GM12874 (cell line): ENCODE measurements around the gene DOCK1.

Experiments
- TF ChIP-seq, protein P1 (sequence below): IDR thresholded peaks from 2 replicates; pipeline ENCODE4 v1.5.1; 2011; ENCODE audit warnings: low read depth, mild to moderate bottlenecking, control low read depth, low read length, moderate library complexity; ENCODE audit not compliant: insufficient read depth

DOCK1 gene

DNA sequence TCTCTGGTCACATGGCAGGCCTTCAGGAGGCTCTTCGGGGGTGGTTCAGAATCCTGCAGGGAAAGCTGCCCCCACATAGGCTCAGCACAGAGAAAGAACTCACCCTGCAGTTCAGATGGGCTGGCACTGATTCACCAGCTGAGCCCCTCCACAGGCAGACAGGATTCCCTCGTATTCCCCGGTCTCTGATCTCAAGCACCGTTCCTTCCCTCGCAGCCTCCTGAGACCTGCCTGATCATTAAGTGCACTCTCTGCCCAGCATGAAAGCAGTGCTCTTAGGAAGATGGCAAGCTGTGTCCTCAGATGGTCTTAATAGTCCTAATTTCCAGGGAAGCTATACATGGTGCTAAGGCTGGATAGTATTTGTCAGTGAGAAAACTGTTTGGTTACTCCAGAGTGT, 565.7 kb downstream of the DOCK1 start:
- TF ChIP-seq, protein P1, sequence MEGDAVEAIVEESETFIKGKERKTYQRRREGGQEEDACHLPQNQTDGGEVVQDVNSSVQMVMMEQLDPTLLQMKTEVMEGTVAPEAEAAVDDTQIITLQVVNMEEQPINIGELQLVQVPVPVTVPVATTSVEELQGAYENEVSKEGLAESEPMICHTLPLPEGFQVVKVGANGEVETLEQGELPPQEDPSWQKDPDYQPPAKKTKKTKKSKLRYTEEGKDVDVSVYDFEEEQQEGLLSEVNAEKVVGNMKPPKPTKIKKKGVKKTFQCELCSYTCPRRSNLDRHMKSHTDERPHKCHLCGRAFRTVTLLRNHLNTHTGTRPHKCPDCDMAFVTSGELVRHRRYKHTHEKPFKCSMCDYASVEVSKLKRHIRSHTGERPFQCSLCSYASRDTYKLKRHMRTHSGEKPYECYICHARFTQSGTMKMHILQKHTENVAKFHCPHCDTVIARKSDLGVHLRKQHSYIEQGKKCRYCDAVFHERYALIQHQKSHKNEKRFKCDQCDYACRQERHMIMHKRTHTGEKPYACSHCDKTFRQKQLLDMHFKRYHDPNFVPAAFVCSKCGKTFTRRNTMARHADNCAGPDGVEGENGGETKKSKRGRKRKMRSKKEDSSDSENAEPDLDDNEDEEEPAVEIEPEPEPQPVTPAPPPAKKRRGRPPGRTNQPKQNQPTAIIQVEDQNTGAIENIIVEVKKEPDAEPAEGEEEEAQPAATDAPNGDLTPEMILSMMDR: no peak

DNA sequence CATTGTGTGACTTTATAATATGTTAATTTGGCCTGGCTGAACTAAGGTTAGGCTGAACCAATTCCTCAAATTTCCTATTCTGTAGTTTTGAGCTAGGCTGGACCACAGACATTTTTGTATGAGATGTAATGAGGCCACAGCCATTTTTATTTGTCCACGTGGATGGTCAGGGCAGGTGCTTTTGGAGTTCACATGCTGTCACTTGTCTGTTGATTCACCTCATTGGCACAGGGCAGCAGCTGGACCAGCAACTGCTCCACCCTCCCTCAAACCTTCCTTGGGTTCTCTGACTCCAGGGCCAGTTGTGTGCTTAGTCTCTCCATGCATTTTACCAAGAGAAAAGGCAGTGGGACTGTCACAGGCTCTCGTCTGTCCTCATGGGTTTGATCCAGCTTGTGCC, 567.7 kb downstream of the DOCK1 start:
- TF ChIP-seq, protein P1: no peak

DNA sequence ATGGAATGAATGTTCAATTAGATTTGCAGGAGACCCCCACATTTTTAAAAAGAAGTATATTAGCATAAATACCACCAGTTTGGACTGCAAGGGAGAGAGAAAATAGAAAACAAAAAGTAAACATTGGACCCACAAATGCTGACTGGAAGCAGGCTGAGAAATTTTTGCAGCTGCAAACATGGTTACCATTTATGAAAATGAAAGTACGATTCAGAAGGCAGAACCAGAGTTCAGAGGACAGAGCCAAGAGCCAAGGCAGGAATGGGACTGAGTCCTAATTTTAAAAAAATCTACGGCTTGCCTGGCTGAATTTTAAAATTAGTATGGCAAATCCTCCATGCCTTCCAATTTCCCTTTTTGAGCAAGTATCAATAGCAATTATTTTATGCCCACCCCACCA, 569.3 kb downstream of the DOCK1 start:
- TF ChIP-seq, protein P1: no peak

DNA sequence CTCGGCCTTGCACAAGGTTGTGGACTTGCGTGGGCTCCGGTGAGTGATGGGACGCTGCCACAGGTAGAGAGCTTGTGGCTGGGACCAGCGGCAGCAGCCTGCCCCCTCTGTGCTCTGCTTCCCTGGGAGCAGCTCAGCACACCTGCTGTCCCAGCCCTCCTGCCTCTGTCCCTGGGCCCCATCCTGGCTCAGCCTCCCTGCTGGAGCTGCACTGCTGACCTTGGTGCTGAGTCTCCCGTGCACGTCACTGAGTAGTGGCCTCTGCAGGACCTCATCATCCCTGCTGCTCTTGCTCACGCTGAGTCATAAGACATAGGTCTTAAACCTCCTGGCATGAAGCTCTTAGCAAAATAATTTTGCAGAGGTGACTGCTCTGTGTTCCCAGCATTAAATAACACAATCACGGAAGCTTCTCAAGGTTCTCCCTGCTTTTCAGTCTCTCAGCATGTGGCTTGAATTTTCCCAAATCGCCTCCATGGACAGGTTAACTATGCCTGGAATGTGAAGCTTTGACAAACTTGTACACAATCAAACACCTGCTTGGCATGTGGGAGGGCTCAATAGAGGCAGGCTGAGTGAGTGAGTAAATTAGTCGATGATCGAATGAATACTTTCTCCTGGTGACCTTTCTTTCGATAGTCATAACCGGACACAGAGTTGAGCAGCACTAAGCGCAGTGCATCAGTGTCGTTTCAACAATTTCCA, 580.1 kb downstream of the DOCK1 start:
- TF ChIP-seq, protein P1: no peak

DNA sequence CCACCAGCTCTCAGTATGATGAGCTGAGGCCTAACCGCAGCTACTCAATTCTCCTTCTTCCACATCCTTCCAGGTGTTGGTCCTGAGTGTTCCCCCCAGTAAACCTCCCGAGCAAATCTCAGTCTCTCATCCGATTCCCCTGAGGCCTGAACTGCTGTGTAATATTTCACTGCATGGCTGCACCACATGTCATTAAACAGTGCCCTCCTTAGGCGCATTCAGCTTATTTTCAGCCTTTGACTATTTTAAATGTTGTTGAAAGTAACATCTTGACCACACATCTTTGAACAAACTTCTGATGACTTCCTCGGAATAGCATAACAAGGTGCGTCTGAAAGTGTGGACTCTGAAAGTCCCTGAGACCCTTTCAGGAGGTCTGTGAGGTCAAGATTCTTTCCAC, 581.1 kb downstream of the DOCK1 start:
- TF ChIP-seq, protein P1: no peak

DNA sequence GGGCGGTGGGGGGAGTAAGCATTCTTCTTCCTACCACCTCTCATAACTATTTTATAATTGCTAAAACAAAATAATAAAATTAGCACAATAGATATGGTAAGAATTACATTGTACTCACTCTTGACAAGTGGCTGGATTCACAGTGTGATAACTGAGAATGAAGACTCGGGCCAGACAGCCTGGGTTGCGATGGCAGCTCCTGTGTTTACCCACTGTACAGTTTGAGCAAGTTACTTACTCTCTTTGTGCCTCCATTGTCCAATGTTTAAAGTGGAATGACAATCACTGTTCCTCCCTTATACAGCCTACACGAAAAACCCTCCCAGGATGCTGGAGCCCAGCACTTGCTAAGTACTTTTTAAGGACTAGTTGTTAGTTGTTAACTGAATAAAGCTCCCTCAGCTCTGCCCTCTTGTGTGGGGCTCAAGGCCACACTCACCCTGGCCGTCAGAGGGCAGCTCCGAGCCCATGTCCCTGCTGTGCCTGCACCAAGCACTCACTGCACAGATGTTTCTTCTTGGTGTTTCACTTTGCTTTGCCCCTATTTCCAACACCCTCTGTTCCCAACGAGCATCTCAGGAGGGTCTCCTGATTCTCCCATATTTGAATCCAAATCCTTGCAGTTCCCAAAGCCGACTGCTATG, 587.5 kb downstream of the DOCK1 start:
- TF ChIP-seq, protein P1: no peak

DNA sequence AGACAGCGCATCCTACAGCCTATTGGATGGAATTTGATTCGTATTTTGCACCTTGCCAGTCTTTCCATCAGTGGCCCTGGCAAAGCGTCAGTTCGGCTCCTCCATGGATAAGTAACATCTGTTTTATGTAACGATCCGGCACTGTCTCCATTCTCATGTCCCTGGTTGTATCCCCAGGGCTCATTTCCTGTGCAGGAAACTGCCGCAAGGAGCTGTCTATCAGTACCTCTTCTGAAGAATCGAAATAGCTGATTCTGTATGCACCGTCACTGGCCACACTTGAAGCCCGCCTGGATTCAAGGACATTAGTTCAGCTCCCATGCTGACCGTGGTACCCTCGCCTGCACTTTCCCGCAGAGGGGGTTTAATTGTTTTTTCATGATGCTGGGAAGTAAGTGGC, 590.8 kb downstream of the DOCK1 start:
- TF ChIP-seq, protein P1: no peak
